GM19351 (cell line): ENCODE data around the gene AEBP1.
"Not testable (repeated sequence)": the region's sequence is repeated elsewhere in the genome, so short reads cannot be mapped to it uniquely, and the experiment has no call there.

Experiments
- ATAC-seq: cut with Tn5 transposase; IDR thresholded peaks from one replicate; pipeline ENCODE4 v1.9.1; 2021; ENCODE audit warnings: mild to moderate bottlenecking, moderate library complexity; ENCODE audit not compliant: unreplicated experiment

Gene AEBP1

GRCh38 chr7:44116087-44116788 is 12.1 kb downstream of the AEBP1 start:
- no peak for ATAC-seq

- ATAC-seq: no peak
These were observed 12.9 kb downstream of the AEBP1 start for GRCh38 chr7:44116789-44117666.

- no peak for ATAC-seq
These were observed 13.8 kb downstream of the AEBP1 start for GRCh38 chr7:44117801-44118429.

GRCh38 chr7:44119829-44120380 is 15.8 kb downstream of the AEBP1 start:
- ATAC-seq: no peak

GRCh38 chr7:44120395-44120794 is 16.2 kb downstream of the AEBP1 start:
- ATAC-seq: no peak

GRCh38 chr7:44121761-44122420 is 17.7 kb downstream of the AEBP1 start:
- no peak for ATAC-seq

GRCh38 chr7:44122529-44122928 is 18.4 kb downstream of the AEBP1 start:
- ATAC-seq: no peak

GRCh38 chr7:44123190-44124003 is 19.3 kb downstream of the AEBP1 start, which contains the start of gene POLD2:
Gene POLD2, minus strand, starts transcription at chr7:44123548. Its CDS starts 1,495 bp downstream, at chr7:44122053.
- ATAC-seq: peak; percentile 99

GRCh38 chr7:44124822-44125202 is 20.7 kb downstream of the AEBP1 start:
- no peak for ATAC-seq

GRCh38 chr7:44126574-44126973 is 22.4 kb downstream of the AEBP1 start:
- not testable (repeated sequence) for ATAC-seq

- ATAC-seq: no peak
These were observed 23.0 kb downstream of the AEBP1 start for GRCh38 chr7:44127161-44127560.

- no peak for ATAC-seq
These were observed 24.8 kb downstream of the AEBP1 start for GRCh38 chr7:44128721-44129582.

GRCh38 chr7:44131173-44132029 is 27.3 kb downstream of the AEBP1 start:
- ATAC-seq: no peak

- ATAC-seq: no peak
These were observed 27.9 kb downstream of the AEBP1 start for GRCh38 chr7:44132039-44132438.

- ATAC-seq: no peak
These were observed 29.1 kb downstream of the AEBP1 start for GRCh38 chr7:44133295-44133694.

GRCh38 chr7:44134943-44135628 is 30.9 kb downstream of the AEBP1 start:
- ATAC-seq: no peak

GRCh38 chr7:44136731-44137130 is 32.6 kb downstream of the AEBP1 start:
- ATAC-seq: no peak
